RWPE1 (cell line): ENCODE measurements around the gene PCYT2.

ENCODE experiments used
- CTCF ChIA-PET: fragments of 350-600 bp; sonication (Branson Sonifier 250); formaldehyde crosslinking; extraction: SDS; loops from one replicate; lab custom pipeline; 2021; lab: Yijun Ruan, JAX
- POLR2A ChIA-PET: fragments of 400-600 bp; formaldehyde crosslinking; extraction: SDS; loops from one replicate; lab custom pipeline; 2020; ENCODE audit warnings: antibody characterized with exemption; ENCODE audit not compliant: low non-redundant PET; lab: Yijun Ruan, JAX
- DNase-seq: peaks from one replicate; pipeline ENCODE4 v3.0.0; 2012; ENCODE audit warnings: low spot score
- H3K27ac ChIP-seq: fragments of 450-650 bp; 2 replicates; pipeline ENCODE4 v1.5.1; 2017
- CTCF ChIP-seq: fragments of 450-650 bp; conservative IDR thresholded peaks from 2 replicates; pipeline ENCODE4 v1.5.1; 2017; ENCODE audit warnings: low read depth, mild to moderate bottlenecking

Gene PCYT2

GRCh38 chr17:81865358-81865732, 45.9 kb downstream of the PCYT2 start:
- H3K27ac ChIP-seq = peak overlapping the region; percentile 97

GRCh38 chr17:81863833-81864768, 47.1 kb downstream of the PCYT2 start:
- peak overlapping the region; percentile 97 for H3K27ac ChIP-seq
- ChIA-PET CTCF (interaction anchor here (0.7 kb wide), 1 partner anchor 1698 kb away, joined by 3 read pairs; no protein-coding TSS in a partner anchor), POLR2A (no interaction called here)
- DNase-seq = no peak
- no peak for TF ChIP-seq CTCF

More at GRCh38 chr17:81865358-81865732, 45.9 kb downstream of the PCYT2 start:
- POLR2A ChIA-PET = no interaction called here
- no peak for TF ChIP-seq CTCF
- CTCF ChIA-PET = interaction anchor here (0.5 to 0.7 kb wide), 2 partner anchors 38 to 143 kb away, joined by 3 to 5 read pairs; no protein-coding TSS in a partner anchor
- no peak for DNase-seq

GRCh38 chr17:81863123-81863675, 48.0 kb downstream of the PCYT2 start:
- POLR2A ChIA-PET = no interaction called here
- H3K27ac ChIP-seq = peak overlapping the region; percentile 97
- CTCF ChIA-PET = interaction anchor here (0.7 kb wide), 1 partner anchor 1697 kb away, joined by 3 read pairs; no protein-coding TSS in a partner anchor
- TF ChIP-seq CTCF = no peak
- no peak for DNase-seq

- ChIA-PET POLR2A (interaction anchor here (0.5 to 1.0 kb wide), 3 partner anchors 9 to 12 kb away, joined by 3 to 6 read pairs (median 4); no protein-coding TSS in a partner anchor), CTCF (interaction anchor here (1.2 kb wide), 1 partner anchor 9 kb away, joined by 4 read pairs; no protein-coding TSS in a partner anchor)
- peak; percentile 99 for DNase-seq
- H3K27ac ChIP-seq = peak overlapping the region; percentile 97
- no peak for TF ChIP-seq CTCF
Observed at GRCh38 chr17:81860756-81861568, 50.2 kb downstream of the PCYT2 start.

- H3K27ac ChIP-seq = peak within 1 kb of the TSS; percentile 97
- no peak for TF ChIP-seq CTCF
- DNase-seq = no peak
- ChIA-PET CTCF (interaction anchor here (0.6 to 1.3 kb wide), 3 partner anchors 9 to 99 kb away, joined by 3 to 5 read pairs (median 4); no protein-coding TSS in a partner anchor), POLR2A (interaction anchor here (0.6 to 1.0 kb wide), 2 partner anchors 11 to 27 kb away, joined by 3 to 6 read pairs; no protein-coding TSS in a partner anchor)
Observed at GRCh38 chr17:81859906-81860755, 51.1 kb downstream of the PCYT2 start, which contains the start of gene P4HB. Gene P4HB (minus strand): TSS chr17:81860535. CDS start chr17:81860471, 64 bp downstream.
